Activated T-cell treated with anti-CD3 and anti-CD28 coated beads for 1 hour (primary cell): ENCODE measurements around the gene SLC43A3.
"Not testable (repeated sequence)": the region's sequence is repeated elsewhere in the genome, so short reads cannot be mapped to it uniquely, and the experiment has no call there.

Experiments
- DNase-seq: peaks from one replicate; pipeline ENCODE4 v3.0.0-alpha.2; 2020; ENCODE audit warnings: low read depth

SLC43A3 gene

DNA sequence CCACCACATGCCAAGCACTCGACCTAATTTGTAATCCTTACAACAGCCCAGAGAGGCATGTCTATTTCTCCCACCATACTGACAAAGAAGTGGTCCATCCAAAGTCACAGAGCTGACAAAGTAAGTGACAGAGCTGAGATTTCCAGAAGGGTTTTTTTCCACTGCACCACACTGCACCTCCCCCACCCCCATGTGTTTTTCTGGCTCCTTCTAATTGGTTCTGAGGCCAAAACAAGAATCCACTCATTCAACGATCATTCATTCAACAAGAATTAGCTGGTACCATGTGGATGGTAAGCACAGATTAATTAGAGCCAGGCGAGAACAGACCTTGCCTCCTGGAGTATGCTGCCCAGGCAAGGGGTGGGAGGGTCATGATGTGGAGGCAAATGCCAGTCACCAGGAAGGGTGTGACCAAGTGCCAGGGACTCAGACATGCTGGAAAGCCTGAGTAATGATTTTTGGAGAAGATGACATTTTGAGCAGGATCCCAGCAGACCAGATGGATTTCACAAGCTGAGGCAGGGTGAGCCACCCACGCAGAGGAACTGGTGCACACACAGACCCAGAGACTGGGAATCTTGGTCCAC lies 21.6 kb downstream of the SLC43A3 start:
- DNase-seq = no peak

DNA sequence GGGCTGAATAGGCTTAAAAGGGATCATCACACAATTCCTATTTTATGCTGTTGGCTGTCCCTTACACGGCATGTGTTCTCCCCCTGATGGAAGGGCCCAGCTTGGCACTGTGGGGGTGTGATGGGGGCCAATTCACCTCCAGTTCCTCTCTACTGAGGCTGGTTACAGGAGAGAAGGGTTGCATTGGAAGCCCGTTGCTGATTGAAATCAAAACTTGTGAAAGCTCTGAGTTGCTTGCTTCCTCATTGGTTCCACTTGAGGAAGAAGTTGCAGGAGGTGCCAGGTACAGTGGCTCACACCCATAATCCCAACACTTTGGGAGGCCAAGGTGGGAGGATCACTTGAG lies 23.1 kb downstream of the SLC43A3 start:
- DNase-seq = no peak

DNA sequence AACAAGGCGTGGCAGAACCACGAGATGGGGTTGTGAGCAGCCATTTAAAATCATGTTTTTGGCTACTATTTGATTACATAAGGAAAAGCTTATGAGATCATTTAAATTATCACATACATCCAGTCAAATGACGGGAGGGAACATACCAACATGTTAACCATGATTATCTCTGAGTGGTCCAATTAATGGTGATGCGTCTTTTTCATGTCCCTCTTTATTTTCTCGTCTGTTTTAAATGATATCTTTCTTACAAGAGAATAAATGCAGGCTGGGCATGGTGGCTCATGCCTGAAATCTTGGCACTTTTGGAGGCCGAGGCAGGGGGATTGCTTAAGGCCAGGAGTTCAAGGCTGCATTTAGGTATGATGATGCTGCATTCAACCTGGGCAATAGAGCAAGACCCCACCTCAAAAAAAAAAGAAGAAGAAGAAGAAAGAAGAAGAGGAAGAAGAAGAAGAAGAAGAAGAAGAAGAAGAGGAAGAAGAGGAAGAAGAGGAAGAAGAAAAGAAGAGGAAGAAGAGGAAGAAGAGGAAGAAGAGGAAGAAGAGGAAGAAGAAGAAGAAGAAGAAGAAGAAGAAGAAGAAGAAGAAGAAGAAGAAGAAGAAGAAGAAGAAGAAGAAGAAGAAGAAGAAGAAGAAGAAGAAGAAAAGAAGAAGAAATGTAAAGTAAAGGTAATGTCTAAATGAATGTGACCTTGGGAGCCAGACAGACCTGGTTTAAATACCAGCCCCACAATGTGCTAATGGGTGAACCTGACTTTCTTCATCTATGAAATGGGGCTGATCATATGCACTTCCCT lies 23.7 kb downstream of the SLC43A3 start:
- not testable (repeated sequence) for DNase-seq

DNA sequence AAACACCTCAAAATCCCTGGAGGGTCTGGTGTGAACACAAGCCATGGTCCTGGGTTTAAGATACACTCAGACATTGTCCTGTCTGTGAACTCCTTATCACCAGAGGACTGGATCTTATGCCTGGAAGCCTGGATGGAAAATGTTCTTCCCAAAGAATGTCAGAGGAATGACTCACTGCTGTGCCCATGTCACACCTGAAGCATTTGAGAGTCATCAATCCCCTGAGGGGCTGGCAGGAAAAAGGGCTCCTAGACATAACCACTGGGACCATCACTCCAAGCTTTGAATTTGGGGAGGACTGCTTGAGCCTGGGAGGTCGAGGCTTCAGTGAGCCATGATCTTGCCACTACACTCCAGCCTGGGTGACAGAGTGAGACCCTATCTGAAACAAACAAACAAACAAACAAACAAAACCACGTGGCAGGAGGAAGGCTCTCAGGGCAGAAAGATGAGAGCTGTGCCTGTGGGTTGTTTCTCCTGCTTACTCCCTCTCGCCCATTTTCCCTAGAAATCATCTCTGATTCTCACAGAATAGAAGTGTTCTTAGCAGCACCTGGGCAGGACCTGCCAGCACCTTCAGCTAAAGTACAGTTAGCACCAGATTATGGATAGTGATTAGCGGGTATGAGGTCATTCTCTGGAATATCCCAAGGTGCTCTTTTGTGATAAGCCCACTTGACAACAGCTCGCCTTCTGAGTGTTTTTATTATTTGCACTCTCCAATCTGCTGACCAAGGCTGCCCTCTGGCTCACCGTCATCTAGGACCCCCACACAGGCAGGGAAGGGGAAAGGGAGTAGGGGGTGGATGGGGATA lies 24.5 kb downstream of the SLC43A3 start:
- no peak for DNase-seq

DNA sequence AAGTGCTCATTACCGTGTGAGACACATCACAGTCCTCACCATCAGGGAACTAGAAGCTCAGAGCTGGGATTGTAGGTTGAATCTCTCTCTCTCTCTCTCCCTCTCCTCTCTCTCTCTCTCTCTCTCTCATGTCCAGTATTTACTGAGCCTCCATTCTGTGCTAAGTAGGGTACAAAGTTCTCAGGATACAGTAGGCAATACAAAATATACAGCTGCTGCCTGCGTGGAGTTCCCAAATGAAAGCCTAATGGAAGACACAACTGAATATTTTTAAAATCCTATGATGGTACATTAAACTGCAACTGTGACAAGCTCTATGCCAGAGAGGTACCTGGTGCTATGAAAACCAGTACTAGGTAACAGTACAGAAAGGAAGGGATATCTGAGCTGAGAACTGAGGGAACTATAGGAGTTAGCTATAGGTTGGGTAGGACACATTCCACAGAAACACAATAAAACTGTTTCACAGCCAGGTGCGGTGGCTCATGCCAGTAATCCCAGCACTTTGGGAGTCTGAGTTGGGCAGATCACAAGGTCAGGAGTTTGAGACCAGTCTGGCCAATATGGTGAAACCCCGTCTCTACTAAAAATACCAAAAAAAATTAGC lies 26.8 kb downstream of the SLC43A3 start:
- DNase-seq = no peak

DNA sequence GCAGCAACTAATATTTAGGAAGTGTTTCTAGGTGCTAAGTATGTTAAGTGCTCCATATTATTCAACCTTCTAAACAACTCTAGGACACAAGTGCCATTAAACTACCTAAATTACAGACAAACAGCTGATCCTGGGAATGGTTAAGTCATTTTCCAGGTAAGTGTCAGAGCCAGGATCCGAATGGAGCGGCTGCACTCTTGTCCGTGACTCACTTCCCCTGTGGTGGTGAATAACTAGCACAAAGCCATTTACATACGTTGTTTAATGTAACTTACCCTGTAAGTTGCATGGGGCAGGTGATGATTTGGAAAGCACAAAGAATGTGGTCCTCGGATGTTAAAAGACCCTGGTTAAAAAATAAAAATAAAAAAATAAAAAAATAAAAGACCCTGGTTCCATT lies 27.7 kb downstream of the SLC43A3 start:
- DNase-seq = no peak

DNA sequence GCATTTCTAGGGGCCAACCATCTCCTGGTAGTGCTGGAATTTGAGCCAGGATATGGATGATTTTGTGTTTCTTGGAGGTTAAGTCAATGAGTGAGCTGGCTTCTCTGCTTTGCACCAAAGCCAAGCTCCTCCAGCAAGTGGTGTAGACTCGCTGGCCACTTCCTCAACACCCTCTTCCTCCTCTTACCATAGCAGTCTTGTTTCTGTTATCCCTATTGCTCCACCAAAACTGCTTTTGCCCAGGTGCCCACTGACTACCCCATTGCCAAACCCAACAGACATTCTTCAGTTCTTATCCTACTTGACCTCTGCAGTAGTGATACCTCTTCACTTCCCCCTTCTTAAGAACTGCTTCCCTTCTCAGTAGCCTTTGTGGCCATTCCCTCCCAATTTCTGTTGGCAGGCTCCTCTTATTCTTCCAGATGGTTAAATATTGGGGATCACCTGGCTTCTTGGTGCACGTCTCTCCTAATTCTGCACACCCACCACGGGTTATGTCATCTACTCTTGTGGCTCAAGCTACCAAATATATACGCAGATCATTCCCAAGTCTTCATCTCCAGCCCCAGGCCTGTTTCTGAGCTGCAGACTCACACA lies 29.4 kb downstream of the SLC43A3 start:
- no peak for DNase-seq

DNA sequence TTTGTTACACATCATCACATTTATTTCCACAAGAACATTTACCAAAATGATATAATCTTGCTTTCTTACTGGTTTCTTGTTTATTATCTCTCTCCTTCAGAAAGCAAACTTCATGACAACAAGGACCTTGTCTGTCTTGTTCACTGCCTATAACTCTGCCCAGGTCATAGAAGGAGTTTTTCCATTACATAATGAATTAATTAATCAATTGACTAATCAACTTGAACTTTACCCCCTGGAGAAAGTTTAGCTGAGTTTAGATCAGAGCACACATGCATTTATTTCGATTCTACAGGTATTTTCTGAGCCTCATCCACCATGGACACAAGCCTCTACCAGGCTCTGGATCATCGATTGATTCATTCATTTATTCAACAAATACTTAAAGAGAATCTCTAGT lies 30.2 kb downstream of the SLC43A3 start:
- DNase-seq = no peak

DNA sequence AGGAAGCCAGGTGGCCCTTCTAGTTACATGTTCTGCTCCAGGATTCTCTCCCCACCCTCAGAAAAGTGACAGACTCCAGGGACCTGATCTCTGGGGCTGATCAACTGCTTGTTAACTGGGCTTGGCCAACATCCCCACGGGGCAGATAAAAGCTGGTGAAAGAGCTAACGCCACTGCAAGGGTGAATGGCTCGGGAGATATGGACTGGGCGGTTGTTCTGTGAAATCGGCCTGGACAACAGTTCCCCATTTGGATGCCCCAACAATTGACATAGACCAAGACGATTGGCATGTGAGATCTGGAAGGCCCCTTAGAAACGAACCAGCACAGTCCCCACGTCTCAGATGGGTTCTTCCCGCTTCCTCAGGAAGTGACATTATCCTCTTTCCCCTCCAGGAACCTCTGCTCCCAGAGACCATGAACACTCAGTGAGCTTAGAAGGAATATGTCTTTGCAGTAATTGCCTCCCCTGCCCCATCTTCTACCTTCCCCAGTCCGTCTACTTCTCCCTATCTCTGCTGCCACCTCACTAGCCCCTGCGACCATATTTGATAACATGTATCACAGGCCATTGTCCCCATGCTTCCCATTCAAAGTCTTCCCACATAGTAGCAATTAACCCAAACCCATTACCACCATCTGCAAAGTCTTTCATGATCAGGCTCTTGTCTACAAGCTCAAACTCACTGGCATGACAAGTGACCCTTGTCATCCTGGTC lies 30.9 kb downstream of the SLC43A3 start:
- DNase-seq = no peak

DNA sequence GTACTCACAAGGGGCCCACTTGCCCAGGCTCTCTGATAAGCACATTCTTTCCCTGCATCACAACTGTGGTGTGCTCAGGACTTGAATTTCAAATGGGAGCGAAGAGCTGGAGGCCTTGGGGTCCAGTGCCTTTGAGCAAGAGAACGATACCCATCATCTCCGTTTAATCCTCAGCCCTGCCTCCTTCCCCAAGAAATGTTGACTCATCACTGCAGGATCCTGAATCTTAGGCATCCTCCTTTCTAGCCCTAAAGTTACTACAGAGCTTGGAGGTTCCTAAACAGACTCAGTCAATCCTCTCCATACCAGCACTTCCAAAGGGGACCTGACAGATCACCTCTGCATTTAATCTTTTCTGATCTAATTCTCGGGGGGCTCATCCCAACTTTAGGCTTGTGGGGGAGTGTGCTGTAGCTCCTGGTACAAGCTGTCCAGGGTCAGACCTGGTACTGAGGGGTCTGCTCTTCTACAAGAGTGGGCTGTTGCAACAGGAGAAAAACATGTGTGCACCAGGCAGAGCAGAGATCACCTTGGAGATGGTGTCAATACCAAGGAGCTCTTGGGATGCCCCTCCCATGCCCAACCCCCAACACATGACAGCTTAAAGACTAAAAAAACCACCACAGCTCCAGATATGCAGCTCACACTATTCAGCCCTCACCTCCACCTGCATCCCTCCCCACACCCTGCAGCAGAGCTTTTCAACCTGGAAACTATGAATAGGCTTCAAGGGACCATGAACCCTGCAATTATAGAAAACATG lies 32.5 kb downstream of the SLC43A3 start:
- no peak for DNase-seq

DNA sequence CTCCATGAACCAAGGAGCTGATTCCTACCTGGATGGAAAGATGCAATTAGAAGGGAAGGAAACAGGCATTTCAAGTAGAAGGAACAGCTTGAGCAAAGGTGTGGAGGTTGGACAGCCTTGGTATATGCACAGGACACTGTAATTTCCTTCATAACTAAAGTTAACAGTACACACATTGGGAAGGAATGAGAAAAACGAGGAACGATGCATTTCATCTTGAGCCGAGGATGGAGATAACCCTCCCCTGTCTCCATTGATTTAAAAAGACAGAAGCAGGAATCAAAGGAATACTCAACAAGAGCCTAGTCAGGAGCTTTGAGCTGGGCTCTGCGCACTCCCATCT lies 34.2 kb downstream of the SLC43A3 start:
- no peak for DNase-seq

DNA sequence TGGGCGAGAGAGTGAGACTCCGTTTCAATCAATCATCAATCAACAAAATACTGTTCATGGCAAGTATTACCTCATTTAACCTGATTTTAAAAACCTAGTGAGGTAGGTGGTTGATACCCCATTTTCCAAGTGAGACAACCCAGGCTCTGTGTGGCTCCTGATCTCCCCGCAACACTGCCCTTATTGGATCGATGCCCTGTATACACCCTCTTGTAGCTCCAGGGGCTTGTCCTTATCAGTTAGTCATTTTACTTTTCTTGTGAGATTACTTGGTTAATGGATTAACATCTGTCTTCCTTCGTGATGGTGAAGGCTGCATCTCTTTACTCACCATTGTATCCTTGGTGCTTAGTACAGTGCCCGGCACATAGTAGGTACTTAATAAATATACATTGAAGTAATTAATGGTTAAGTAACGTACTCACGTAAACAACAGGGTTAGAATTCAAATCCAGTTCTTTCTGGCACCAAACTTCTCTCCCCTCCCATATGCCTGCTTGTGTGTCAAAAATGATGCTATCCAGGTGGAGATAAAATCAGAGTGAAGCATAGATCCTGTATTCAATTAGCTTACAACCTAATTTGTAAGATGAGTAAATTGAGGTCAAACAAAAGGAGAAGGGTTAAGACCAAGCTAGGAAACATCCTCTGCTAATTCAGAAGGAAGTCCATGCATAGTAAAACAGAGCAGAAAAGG lies 34.7 kb downstream of the SLC43A3 start:
- no peak for DNase-seq

DNA sequence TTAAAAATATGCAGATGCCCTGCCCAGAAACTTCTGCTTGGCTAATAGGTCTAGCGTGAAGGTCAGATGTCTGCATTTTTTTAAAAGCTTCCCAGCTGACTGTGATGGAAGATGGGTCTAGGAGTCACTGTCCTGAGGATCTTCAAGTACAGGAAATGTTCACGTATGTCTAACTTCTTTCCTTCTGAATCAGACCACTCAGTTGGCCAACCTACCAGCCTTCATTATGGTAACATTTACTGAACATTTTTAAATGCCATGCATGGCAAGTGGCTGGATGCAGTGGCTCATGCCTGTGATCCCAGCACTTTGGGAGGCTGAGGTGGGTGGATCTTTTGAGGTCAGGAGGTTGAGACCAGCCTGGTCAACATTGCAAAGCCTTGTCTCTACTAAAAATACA lies 35.4 kb downstream of the SLC43A3 start:
- no peak for DNase-seq

DNA sequence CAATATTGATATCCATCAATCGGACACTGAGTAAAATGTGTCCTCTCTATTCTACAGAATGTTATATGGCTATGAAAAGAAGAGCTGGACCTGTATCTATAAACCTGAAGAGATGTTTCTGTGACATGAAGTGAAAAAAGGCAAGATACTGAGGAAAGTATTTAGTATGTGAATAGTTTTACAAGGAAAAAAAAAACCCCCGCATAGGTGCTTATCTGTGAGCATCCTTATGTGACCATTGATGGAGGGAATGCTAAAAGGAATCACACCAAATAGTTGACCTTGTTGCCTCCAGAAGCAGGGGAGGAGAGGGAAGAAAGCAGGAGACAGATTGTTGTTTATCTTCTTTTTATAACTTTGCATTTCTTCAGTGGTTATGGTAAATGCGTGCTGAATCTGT lies 35.8 kb downstream of the SLC43A3 start:
- DNase-seq = no peak

DNA sequence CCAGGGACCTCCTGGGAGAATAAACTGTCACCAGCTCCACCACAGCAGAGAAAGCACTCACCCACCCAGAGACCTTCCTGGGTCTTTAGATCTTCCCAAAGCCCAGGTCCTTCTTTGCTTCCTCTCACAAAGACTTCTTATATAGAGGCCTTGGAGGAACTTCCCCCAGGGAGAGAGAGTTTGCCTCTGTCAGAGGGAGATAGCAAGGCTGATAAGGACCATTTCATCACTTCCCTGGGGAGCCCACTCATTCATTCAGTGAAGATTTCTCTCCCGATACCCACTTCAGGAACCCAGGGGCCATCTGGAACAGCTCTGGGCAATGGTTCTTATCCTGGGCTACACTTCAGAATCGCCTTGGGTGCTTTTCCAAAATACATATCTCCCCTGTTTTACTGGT lies 36.4 kb downstream of the SLC43A3 start, which contains the start of gene PRG2:
Gene PRG2, minus strand, starts transcription at position 116 of the 400 bp plus-strand sequence. CDS start 706 bp downstream, outside the sequence.
- DNase-seq = no peak

DNA sequence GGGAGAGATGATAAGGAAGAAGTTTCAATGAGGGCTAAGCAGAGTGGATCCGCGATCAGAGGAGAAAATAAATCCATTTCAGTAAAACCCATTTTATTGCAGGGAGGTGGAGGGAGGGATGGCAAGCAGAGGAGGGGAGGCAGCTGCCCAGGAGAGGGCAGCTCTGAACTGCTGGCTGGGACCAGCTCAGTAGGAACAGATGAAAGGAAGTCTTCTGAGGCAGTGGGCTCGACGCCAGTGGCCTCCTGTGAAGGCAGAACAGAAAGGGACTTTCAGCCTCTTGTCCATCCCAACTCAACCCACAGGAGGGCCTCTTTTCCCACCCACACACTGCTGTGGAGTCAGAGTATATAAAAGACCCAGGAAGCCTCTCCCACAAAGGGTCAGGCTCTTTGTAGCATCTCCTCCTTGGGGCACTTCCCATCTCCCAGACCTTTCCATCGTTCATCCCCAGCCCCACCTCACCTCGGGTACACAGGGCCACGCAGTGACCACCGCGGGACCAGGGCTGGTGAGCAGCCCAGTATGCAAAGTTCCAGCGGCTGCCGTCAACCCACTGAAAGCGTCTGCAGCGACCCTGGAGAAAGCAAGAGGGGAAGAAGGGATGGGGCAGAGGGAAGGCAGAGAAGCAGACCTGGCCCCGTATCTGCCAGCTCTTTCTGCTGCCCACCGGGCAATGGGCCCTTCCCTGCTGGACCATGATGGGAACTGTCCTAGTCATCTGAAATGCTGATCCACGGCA lies 39.5 kb downstream of the SLC43A3 start:
- no peak for DNase-seq

DNA sequence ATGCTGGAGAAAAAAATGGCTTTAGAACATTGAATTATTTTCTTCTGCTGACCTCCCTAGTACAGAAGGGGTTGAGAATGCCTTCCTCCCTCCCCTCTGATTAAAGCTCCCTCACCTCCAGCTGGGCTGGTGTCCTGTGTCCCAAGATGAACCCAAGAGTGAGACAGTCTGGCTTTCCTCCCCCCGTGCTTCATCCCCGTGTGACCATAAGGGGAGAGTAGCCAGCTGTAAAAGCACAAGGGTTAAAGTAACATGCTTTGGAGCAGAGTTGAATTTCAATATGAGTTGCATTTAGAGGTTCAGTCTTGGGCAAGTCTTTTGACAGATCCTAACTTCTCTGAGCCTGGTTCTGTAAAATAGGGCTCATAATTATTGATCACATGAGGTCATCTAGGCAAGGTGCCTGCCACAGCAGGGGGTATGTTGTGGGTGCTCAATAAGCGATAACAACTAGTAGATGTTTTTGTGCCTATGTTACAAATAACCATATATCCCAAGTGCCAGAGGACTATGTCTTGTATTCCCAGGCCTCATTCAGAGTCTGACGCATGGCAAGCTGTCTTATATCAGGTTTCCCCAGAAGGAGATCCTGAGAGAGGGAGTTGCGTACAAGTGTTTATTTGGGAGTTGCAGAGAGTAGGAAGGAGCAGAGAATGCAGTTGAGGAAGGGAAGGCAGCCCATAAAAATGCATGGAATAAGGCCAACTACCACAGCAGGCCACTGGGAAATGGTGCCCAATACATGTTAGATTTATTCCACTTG lies 40.6 kb downstream of the SLC43A3 start:
- DNase-seq = no peak

DNA sequence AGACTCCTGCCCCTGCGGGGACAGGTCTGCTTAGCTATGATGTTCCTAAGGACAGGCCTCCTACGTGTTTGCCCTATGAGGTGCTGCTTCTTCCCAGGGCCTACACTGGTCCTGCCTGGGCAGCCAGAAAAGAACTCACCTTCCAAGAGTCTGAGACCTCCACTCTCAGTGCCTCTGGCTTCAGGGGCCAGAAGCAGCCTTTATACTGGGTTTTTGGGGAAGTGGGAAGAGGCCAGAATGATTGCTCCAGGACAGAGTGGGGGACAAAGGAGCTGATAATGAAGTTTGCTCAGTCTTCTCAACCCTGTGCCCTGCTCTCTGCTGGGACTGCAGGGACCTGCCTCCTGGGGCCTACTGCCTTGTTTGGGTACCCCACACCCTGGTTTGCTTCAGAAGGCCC lies 45.9 kb downstream of the SLC43A3 start, which contains the start of gene PRG3:
Gene PRG3, minus strand, starts transcription at position 176 of the 400 bp plus-strand sequence. CDS start 442 bp downstream, outside the sequence.
- DNase-seq = no peak

DNA sequence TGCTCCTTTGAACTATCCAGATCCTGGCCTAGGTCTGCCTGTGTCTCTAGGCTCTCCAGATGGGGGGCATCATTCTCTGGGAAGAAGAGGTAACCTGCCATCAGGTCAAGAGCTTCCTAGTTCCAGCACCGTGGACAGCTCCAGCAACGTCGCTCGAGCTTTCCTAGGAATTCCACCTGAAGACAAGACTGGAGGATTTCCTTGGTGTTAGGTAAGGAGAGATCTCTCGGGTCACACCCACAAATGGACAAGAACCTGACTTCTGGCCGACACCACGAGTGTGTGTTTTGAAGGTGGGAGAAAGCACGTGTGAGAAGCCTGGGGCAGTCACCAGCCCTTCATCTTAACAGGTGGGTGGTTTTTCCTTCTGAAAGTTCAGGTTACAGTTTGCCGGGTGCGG lies 47.2 kb downstream of the SLC43A3 start:
- DNase-seq = no peak
